Suppressor macrophage treated with lipopolysaccharide for 4 hours (primary cell): ENCODE data around the gene WNT16.

Experiments used
- DNase-seq: peaks from one replicate; pipeline ENCODE4 v3.0.0-alpha.2; 2020

The WNT16 gene

GRCh38 chr7:121351682-121352081 lies 22.9 kb downstream of the WNT16 start:
- no peak for DNase-seq

GRCh38 chr7:121352323-121352722 lies 23.5 kb downstream of the WNT16 start:
- DNase-seq: no peak

- no peak for DNase-seq
Observed at GRCh38 chr7:121355574-121355973, 26.8 kb downstream of the WNT16 start.

- no peak for DNase-seq
Observed at GRCh38 chr7:121360564-121360963, 31.8 kb downstream of the WNT16 start.

GRCh38 chr7:121366852-121367431 lies 38.1 kb downstream of the WNT16 start:
- peak; percentile 49 for DNase-seq

GRCh38 chr7:121369462-121369861 lies 40.7 kb downstream of the WNT16 start:
- no peak for DNase-seq

- no peak for DNase-seq
Observed at GRCh38 chr7:121371367-121371766, 42.6 kb downstream of the WNT16 start.

- DNase-seq: no peak
Observed at GRCh38 chr7:121371883-121372282, 43.1 kb downstream of the WNT16 start.

- DNase-seq: no peak
Observed at GRCh38 chr7:121372376-121373010, 43.7 kb downstream of the WNT16 start.

GRCh38 chr7:121373177-121373576 lies 44.4 kb downstream of the WNT16 start:
- DNase-seq: no peak

GRCh38 chr7:121376979-121377378 lies 48.2 kb downstream of the WNT16 start:
- peak; percentile 29 for DNase-seq

- DNase-seq: no peak
Observed at GRCh38 chr7:121379930-121380329, 51.1 kb downstream of the WNT16 start.

GRCh38 chr7:121382473-121382872 lies 53.7 kb downstream of the WNT16 start:
- DNase-seq: no peak

- DNase-seq: no peak
Observed at GRCh38 chr7:121383235-121383910, 54.6 kb downstream of the WNT16 start.

GRCh38 chr7:121384265-121384664 lies 55.5 kb downstream of the WNT16 start:
- no peak for DNase-seq

- DNase-seq: no peak
Observed at GRCh38 chr7:121385056-121385799, 56.4 kb downstream of the WNT16 start.

GRCh38 chr7:121385800-121386179 lies 57.0 kb downstream of the WNT16 start:
- DNase-seq: peak; percentile 79

GRCh38 chr7:121388950-121389349 lies 60.1 kb downstream of the WNT16 start:
- DNase-seq: no peak

- no peak for DNase-seq
Observed at GRCh38 chr7:121390109-121390508, 61.3 kb downstream of the WNT16 start.

- DNase-seq: no peak
Observed at GRCh38 chr7:121390617-121391016, 61.8 kb downstream of the WNT16 start.
